ENCODE measurements around the gene SLC30A3.

Gene SLC30A3

GRCh38 chr2:27225526-27225925, 37.3 kb downstream of the SLC30A3 start:
- no peak for DNase-seq (ENCODE audit: low spot score)

- no peak for DNase-seq (ENCODE audit: low spot score)
These were observed 39.4 kb downstream of the SLC30A3 start for GRCh38 chr2:27223416-27223815.

GRCh38 chr2:27222407-27222806, 40.4 kb downstream of the SLC30A3 start:
- no peak for DNase-seq (ENCODE audit: low spot score)

GRCh38 chr2:27221166-27221565, 41.7 kb downstream of the SLC30A3 start:
- no peak for DNase-seq (ENCODE audit: low spot score)

- DNase-seq (ENCODE audit: low spot score), result no peak
These were observed 42.8 kb downstream of the SLC30A3 start for GRCh38 chr2:27220091-27220490.

GRCh38 chr2:27219091-27219490, 43.8 kb downstream of the SLC30A3 start:
- no peak for DNase-seq (ENCODE audit: low spot score)

- no peak for DNase-seq (ENCODE audit: low spot score)
These were observed 44.2 kb downstream of the SLC30A3 start for GRCh38 chr2:27218614-27219013.

- peak; percentile 88 for DNase-seq (ENCODE audit: low spot score)
These were observed 45.4 kb downstream of the SLC30A3 start, which contains the start of gene CAD for GRCh38 chr2:27217173-27218121. TSS of gene CAD (plus strand) at chr2:27217369. CDS start at chr2:27217552, 183 bp downstream.

- no peak for DNase-seq (ENCODE audit: low spot score)
These were observed 46.3 kb downstream of the SLC30A3 start for GRCh38 chr2:27216416-27217137.

GRCh38 chr2:27214941-27215340, 47.9 kb downstream of the SLC30A3 start:
- DNase-seq (ENCODE audit: low spot score), result no peak

GRCh38 chr2:27212626-27213471, 50.0 kb downstream of the SLC30A3 start:
- DNase-seq (ENCODE audit: low spot score), result peak; percentile 36

- peak; percentile 84 for DNase-seq (ENCODE audit: low spot score)
These were observed 50.8 kb downstream of the SLC30A3 start, which contains the start of the genes ATRAID and SLC5A6 for GRCh38 chr2:27211943-27212625. TSS of gene ATRAID (plus strand) at chr2:27212041. CDS start at chr2:27212369, 328 bp downstream. TSS of gene SLC5A6 (minus strand) at chr2:27212268. CDS start at chr2:27207650, 4,618 bp downstream.

- DNase-seq (ENCODE audit: low spot score), result peak; percentile 19
These were observed 51.5 kb downstream of the SLC30A3 start for GRCh38 chr2:27211241-27211942.

GRCh38 chr2:27209621-27210401, 53.0 kb downstream of the SLC30A3 start:
- DNase-seq (ENCODE audit: low spot score), result no peak

- DNase-seq (ENCODE audit: low spot score), result no peak
These were observed 54.3 kb downstream of the SLC30A3 start for GRCh38 chr2:27208486-27209050.

GRCh38 chr2:27206346-27206745, 56.5 kb downstream of the SLC30A3 start:
- DNase-seq (ENCODE audit: low spot score), result no peak

- DNase-seq (ENCODE audit: low spot score), result no peak
These were observed 57.6 kb downstream of the SLC30A3 start for GRCh38 chr2:27205206-27205605.

- DNase-seq (ENCODE audit: low spot score), result no peak
These were observed 58.3 kb downstream of the SLC30A3 start for GRCh38 chr2:27204566-27204965.

- DNase-seq (ENCODE audit: low spot score), result no peak
These were observed 59.1 kb downstream of the SLC30A3 start for GRCh38 chr2:27203741-27204140.

Measured in COLO829 (cell line).